Body of pancreas (tissue), 4 donors: Measurements from ENCODE around the gene GNAO1. TPM values are rescaled to one million over a fixed set of nuclear protein-coding genes. Genes with fewer than 3 reads are reported as not detected.

Experiments
- ATAC-seq: fragments of 150-250 bp; one replicate; pipeline ENCODE4 v1.9.1; 2016
- DNase-seq, 4 donors: peaks; one replicate each; pipeline ENCODE4 v3.0.0-alpha.2; 2019
- H3K27ac ChIP-seq, 4 donors: fragments of 200-600 bp; sonication (generic); 1 replicate in 3 of 4; 2 replicates in 1 of 4; pipeline versions ENCODE4 v1.5.1 to v1.6.1; 2016 to 2019; ENCODE audit warnings: mild to moderate bottlenecking in 1 of 4, mixed read lengths in 1 of 4, moderate library complexity in 1 of 4
- H3K27me3 ChIP-seq, 2 donors: fragments of 200-600 bp; sonication (generic); one replicate each; pipeline ENCODE4 v1.6.0; 2016; ENCODE audit warnings: mild to moderate bottlenecking in 1 of 2
- H3K36me3 ChIP-seq, 2 donors: fragments of 200-600 bp; sonication (generic); replicated peaks in 1 of 2; 2 replicates each; pipeline ENCODE4 v1.5.1; 2016; ENCODE audit warnings: low read depth in 2 of 2; ENCODE audit not compliant: insufficient read depth in 1 of 2
- H3K4me1 ChIP-seq: fragments of 200-600 bp; sonication (generic); one replicate; pipeline ENCODE4 v1.6.0; 2016
- H3K4me3 ChIP-seq, 2 donors: fragments of 200-600 bp; sonication (generic); 1 replicate in 1 of 2; 2 replicates in 1 of 2; pipeline ENCODE4 v1.5.1; 2016 to 2019
- H3K9me3 ChIP-seq, 3 donors: fragments of 200-600 bp; sonication (generic); 1 replicate in 2 of 3; 2 replicates in 1 of 3; pipeline ENCODE4 v1.5.1; 2016
- POLR2A ChIP-seq, 3 donors: fragments of 450-650 bp; IDR thresholded peaks; one replicate each; pipeline ENCODE4 v1.6.1; 2016; ENCODE audit warnings: antibody characterized with exemption in 3 of 3, mild to moderate bottlenecking in 2 of 3
- WGBS, 2 donors: methylation state at CpG; one replicate each; pipeline ENCODE4 v1.1.5; 2017; 5-methylcytosine and 5-hydroxymethylcytosine counted together
- intact Hi-C: fragments of 100-400 bp; cut with DNase I; formaldehyde crosslinking; loops from one replicate; pipeline ENCODE4 v1.15.1; 2023
- total RNA-seq, 2 donors: library from RNA; depleted of rRNA; stranded (reverse); fragments of >200 nt; gene quantifications; one replicate each; pipeline ENCODE4 v1.1.0, GENCODE V29; 2016
- TF ChIP-seq, protein P1 (sequence below), 7 experiments: fragments of 450-650 bp in 4 of 7; fragments of 200-600 bp in 3 of 7; sonication (generic) in 3 of 7; IDR thresholded peaks; one replicate each; pipeline ENCODE4 v1.5.1; 2016 to 2019; ENCODE audit warnings: antibody characterized with exemption in 7 of 7

GNAO1 gene
- total RNA-seq, 2 donors from 2014 or later = 1.6 to 3.0 TPM

DNA sequence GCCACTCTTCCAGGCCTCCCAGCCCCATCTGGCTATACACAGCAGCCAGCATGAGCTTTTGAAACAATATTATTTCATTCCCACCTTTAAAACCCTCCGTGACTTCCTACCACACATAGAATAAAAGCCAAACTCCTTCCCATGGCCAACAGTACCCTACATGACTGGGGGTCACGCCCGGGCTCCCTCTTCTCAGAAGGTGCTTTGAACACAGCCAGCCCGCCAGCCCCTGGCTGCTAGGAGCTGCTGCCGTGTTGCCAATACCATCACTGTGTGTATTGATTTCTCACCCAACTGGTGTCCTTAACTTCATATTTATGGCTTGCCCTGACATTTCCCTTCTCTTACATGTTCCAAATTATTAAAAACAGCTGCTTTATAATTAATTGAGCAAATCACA is 111.2 kb downstream of the GNAO1 start:
- Histone ChIP-seq H3K27me3 (no peaks in the 10 kb centered on the region), H3K36me3 (no peaks in the 10 kb centered on the region), H3K27ac (no peak overlapping the region), H3K4me1 (no peaks in the 10 kb centered on the region), H3K9me3 (no peaks in the 10 kb centered on the region), H3K4me3 (no peak overlapping the region)
- TF ChIP-seq, protein P1, sequence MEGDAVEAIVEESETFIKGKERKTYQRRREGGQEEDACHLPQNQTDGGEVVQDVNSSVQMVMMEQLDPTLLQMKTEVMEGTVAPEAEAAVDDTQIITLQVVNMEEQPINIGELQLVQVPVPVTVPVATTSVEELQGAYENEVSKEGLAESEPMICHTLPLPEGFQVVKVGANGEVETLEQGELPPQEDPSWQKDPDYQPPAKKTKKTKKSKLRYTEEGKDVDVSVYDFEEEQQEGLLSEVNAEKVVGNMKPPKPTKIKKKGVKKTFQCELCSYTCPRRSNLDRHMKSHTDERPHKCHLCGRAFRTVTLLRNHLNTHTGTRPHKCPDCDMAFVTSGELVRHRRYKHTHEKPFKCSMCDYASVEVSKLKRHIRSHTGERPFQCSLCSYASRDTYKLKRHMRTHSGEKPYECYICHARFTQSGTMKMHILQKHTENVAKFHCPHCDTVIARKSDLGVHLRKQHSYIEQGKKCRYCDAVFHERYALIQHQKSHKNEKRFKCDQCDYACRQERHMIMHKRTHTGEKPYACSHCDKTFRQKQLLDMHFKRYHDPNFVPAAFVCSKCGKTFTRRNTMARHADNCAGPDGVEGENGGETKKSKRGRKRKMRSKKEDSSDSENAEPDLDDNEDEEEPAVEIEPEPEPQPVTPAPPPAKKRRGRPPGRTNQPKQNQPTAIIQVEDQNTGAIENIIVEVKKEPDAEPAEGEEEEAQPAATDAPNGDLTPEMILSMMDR (IDR thresholded peaks at IDR 0.05) = no peak
- TF ChIP-seq POLR2A (IDR thresholded peaks at IDR 0.05) = no peak
- intact Hi-C loops = no loop called here
- DNase-seq (no peak), ATAC-seq (no peak)
- WGBS, 2 donors = 69% methylated on average over 5 of the region's 5 CpGs

DNA sequence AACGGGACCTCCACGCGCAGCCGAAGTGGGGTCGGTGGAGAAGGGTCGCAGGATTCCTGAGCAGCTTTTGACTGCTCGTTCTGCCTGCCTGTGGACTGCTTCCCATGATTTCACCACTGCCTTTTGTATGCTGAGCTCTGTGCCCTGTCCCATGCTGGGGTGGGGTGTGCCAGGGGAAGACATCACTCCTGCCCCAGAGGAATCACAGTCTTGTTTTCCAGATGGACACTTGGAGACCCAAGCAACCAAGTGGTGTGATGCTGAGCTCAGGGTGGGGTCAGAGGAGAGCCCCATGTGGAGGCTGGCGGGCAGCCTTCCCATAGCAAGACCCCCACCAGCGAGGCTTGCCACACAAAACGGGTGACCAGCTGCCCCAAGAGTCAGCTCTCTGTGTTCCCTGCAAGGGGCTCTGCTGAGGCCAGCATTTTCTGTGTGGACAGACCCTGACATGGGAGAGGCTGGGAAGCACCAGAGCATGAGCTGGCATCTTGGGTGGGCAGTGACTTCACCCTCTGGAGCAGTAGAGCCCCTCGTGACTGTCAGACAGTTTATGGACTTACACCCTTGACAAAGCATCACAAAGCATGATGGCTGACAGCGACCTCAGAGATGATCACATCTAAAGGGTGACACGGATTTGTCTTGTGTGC is 111.9 kb downstream of the GNAO1 start:
- no peak overlapping the region for H3K27ac ChIP-seq
- no peaks in the 10 kb centered on the region for H3K36me3 ChIP-seq
- intact Hi-C loops = no loop called here
- H3K4me3 ChIP-seq = no peak overlapping the region
- H3K27me3 ChIP-seq = no peaks in the 10 kb centered on the region
- DNase-seq (no peak), ATAC-seq (no peak)
- TF ChIP-seq, protein P1 (IDR thresholded peaks at IDR 0.05) = no peak
- TF ChIP-seq POLR2A (IDR thresholded peaks at IDR 0.05) = no peak
- 68 to 73% methylated on average over 13 of the region's 13 CpGs for WGBS, 2 donors
- H3K9me3 ChIP-seq = no peaks in the 10 kb centered on the region
- H3K4me1 ChIP-seq = no peaks in the 10 kb centered on the region

DNA sequence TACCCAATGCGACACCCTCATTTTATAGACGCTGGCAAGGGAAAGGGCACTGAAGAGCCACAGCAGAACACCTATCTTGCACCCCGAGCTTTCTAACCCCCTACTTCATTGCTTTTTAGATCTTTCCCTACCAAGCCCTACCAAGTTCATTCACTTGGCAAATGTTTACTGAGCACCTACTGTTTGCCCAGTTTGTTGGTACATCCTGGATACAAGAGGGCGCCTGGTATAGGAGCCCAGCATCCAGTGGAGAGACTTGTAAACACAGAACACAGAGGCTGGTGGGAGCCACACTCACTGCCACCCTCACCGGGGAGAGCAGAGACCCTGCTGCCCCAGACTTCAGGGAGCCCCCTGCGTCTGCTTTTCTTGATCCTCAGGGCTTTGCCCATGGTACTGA is 112.6 kb downstream of the GNAO1 start:
- Histone ChIP-seq H3K9me3 (no peaks in the 10 kb centered on the region), H3K4me3 (no peak overlapping the region), H3K4me1 (no peaks in the 10 kb centered on the region), H3K36me3 (no peaks in the 10 kb centered on the region), H3K27ac (no peak overlapping the region), H3K27me3 (no peaks in the 10 kb centered on the region)
- 65 to 70% methylated on average over 6 of the region's 6 CpGs for WGBS, 2 donors
- no peak for TF ChIP-seq POLR2A (IDR thresholded peaks at IDR 0.05)
- TF ChIP-seq, protein P1 (IDR thresholded peaks at IDR 0.05) = no peak
- ATAC-seq = no peak
- intact Hi-C loops = no loop called here
- no peak for DNase-seq

DNA sequence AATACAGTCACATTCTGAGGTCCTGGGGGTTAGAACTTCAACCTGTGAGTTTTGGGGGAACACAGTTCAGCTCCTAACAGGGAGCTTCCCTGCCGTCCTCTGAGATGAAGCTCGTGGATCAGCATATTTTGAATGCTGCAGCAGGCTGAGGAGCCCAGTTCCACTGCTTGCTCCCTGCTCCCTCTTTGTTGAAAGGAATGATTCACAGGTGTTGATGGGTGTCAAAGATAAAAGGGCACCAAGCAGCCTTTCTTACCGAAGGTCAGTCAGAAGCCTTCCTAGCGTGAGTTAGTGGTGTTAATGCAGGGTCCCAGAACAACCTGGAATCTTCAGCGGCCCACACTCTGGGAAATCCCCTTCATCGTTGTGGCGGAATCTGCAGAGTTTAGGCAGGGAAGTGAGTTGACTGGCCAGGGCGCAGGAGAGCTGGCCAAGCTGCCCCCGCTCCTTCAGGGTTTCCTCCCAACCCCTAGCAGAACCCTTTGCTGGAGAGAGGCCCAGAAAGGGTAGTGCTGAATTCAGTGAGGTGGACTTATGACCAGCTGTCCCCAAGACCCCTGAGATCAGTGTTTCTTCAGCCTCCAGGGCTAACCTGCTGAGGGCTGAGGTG is 114.8 kb downstream of the GNAO1 start:
- H3K9me3 ChIP-seq = no peaks in the 10 kb centered on the region
- DNase-seq (no peak), ATAC-seq (no peak)
- no peak overlapping the region for H3K4me3 ChIP-seq
- H3K4me1 ChIP-seq = no peaks in the 10 kb centered on the region
- TF ChIP-seq, protein P1 (IDR thresholded peaks at IDR 0.05) = no peak
- WGBS, 2 donors = 34 to 40% methylated on average over 7 to 9 of the region's 9 CpGs
- H3K36me3 ChIP-seq = no peaks in the 10 kb centered on the region
- H3K27ac ChIP-seq = no peak overlapping the region
- intact Hi-C loops = no loop called here
- H3K27me3 ChIP-seq = no peaks in the 10 kb centered on the region
